ENCODE measurements around the gene LARP6.

GRCh38 chr15:70789213-70789612 is 64.7 kb downstream of the LARP6 start:
- TF ChIP-seq POLR2A (IDR thresholded peaks at IDR 0.05; ENCODE audit: borderline replicate concordance, extremely low read depth, insufficient read depth, insufficient read length) (no peak), CTCF (IDR thresholded peaks at IDR 0.05 in 2 of 3, conservative IDR thresholded peaks at IDR 0.05 in 1 of 3; ENCODE audit: borderline replicate concordance in 1 of 3, insufficient read depth in 1 of 3, low read depth in 2 of 3, low read length in 2 of 3) (no peak), MAX (IDR thresholded peaks at IDR 0.05) (no peak), SRF (IDR thresholded peaks at IDR 0.05; ENCODE audit: low read depth) (no peak), ATF3 (IDR thresholded peaks at IDR 0.05) (no peak), SIN3A (IDR thresholded peaks at IDR 0.05; ENCODE audit: low read depth) (no peak), POLR2AphosphoS5 (IDR thresholded peaks at IDR 0.05; ENCODE audit: low read depth, low read length) (no peak), EZH2phosphoT487 (IDR thresholded peaks at IDR 0.05; ENCODE audit: borderline replicate concordance) (no peak), CBX3 (IDR thresholded peaks at IDR 0.05; ENCODE audit: low read depth) (no peak), EGR1 (IDR thresholded peaks at IDR 0.05; ENCODE audit: low read depth) (no peak)

Data from HCT116 (cell line).